ENCODE measurements around the gene BBIP1. TPM values are rescaled to one million over a fixed set of nuclear protein-coding genes. Genes with fewer than 3 reads are reported as not detected.
A peak's percentile ranks its signal among the peaks of the same experiment; 100 is the strongest.

BBIP1 gene
- total RNA-seq, 3 donors from 2014 or later (not counting 1 experiment from before 2014, with no cell fraction given): 27.2 to 58.6 (median 27.7) TPM

GRCh38 chr10:110957606-110958005 lies 38.6 kb upstream of the BBIP1 start:
- H3K27me3 ChIP-seq (ENCODE audit: control insufficient read depth, insufficient read depth, low read length): no peaks in the 10 kb centered on the region
- no peak for DNase-seq
- no peak for ATAC-seq
- intact Hi-C loops (cut with micrococcal nuclease): no loop called here
- H3K4me3 Mint-ChIP-seq: no peak overlapping the region
- no peak overlapping the region for H3K27ac ChIP-seq (ENCODE audit: low read length)
- H3K4me1 ChIP-seq (ENCODE audit: control insufficient read depth, insufficient read depth, low read length): no peaks in the 10 kb centered on the region
- no peak for TF ChIP-seq CTCF (IDR thresholded peaks at IDR 0.05)
- no peak overlapping the region for H3K27ac Mint-ChIP-seq
- H3K36me3 ChIP-seq (ENCODE audit: control insufficient read depth, insufficient read depth, low read length): no peaks in the 10 kb centered on the region
- H3K9me3 ChIP-seq (ENCODE audit: control insufficient read depth, insufficient read depth, low read length): no peaks in the 10 kb centered on the region
- H3K4me3 ChIP-seq (ENCODE audit: low read length): no peak overlapping the region
- WGBS (ENCODE audit: insufficient coverage): 100% methylated on average over 1 of the region's 1 CpG
- H3K9me3 Mint-ChIP-seq: no peaks in the 10 kb centered on the region
- peaks cover 48 to 58% of the 10 kb centered on the region in 2 donors for H3K4me1 Mint-ChIP-seq
- H3K36me3 Mint-ChIP-seq: no peaks in the 10 kb centered on the region
- H3K27me3 Mint-ChIP-seq (ENCODE audit: low read depth in 2 of 2): no peaks in the 10 kb centered on the region

GRCh38 chr10:110951381-110951780 lies 32.4 kb upstream of the BBIP1 start:
- H3K4me1 ChIP-seq (ENCODE audit: control insufficient read depth, insufficient read depth, low read length): no peaks in the 10 kb centered on the region
- Mint-ChIP-seq H3K4me3 (no peak overlapping the region), H3K27ac (no peak overlapping the region), H3K27me3 (ENCODE audit: low read depth in 2 of 2) (no peaks in the 10 kb centered on the region), H3K4me1 (peaks cover 40 to 62% of the 10 kb centered on the region in 2 donors), H3K36me3 (no peaks in the 10 kb centered on the region), H3K9me3 (no peaks in the 10 kb centered on the region)
- DNase-seq (no peak), ATAC-seq (no peak)
- WGBS (ENCODE audit: insufficient coverage): 90% methylated on average over 2 of the region's 4 CpGs
- intact Hi-C loops (cut with micrococcal nuclease): no loop called here
- H3K27me3 ChIP-seq (ENCODE audit: control insufficient read depth, insufficient read depth, low read length): no peaks in the 10 kb centered on the region
- no peaks in the 10 kb centered on the region for H3K9me3 ChIP-seq (ENCODE audit: control insufficient read depth, insufficient read depth, low read length)
- no peak for TF ChIP-seq CTCF (IDR thresholded peaks at IDR 0.05)
- H3K4me3 ChIP-seq (ENCODE audit: low read length): no peak overlapping the region
- no peak overlapping the region for H3K27ac ChIP-seq (ENCODE audit: low read length)
- H3K36me3 ChIP-seq (ENCODE audit: control insufficient read depth, insufficient read depth, low read length): peaks cover 5% of the 10 kb centered on the region

- Histone ChIP-seq H3K4me3 (ENCODE audit: low read length) (no peak overlapping the region), H3K27me3 (ENCODE audit: control insufficient read depth, insufficient read depth, low read length) (no peaks in the 10 kb centered on the region), H3K4me1 (ENCODE audit: control insufficient read depth, insufficient read depth, low read length) (peaks cover 3% of the 10 kb centered on the region), H3K36me3 (ENCODE audit: control insufficient read depth, insufficient read depth, low read length) (peaks cover 5% of the 10 kb centered on the region), H3K27ac (ENCODE audit: low read length) (no peak overlapping the region), H3K9me3 (ENCODE audit: control insufficient read depth, insufficient read depth, low read length) (no peaks in the 10 kb centered on the region)
- Mint-ChIP-seq H3K9me3 (peaks cover 0 to 4% of the 10 kb centered on the region in 2 donors), H3K4me3 (no peak overlapping the region), H3K4me1 (peaks cover 54 to 76% of the 10 kb centered on the region in 2 donors), H3K27me3 (ENCODE audit: low read depth in 2 of 2) (no peaks in the 10 kb centered on the region), H3K36me3 (peaks cover 7% of the 10 kb centered on the region), H3K27ac (peak overlapping the region in 1 of 2 donors; percentile 12)
- no peak for ATAC-seq
- intact Hi-C loops (cut with micrococcal nuclease): no loop called here
- no peak for TF ChIP-seq CTCF (IDR thresholded peaks at IDR 0.05)
- no peak for DNase-seq
- WGBS (ENCODE audit: insufficient coverage): 63% methylated on average over 3 of the region's 4 CpGs
Measured at GRCh38 chr10:110947061-110947595, 28.1 kb upstream of the BBIP1 start.

- Histone ChIP-seq H3K27ac (ENCODE audit: low read length) (no peak overlapping the region), H3K27me3 (ENCODE audit: control insufficient read depth, insufficient read depth, low read length) (no peaks in the 10 kb centered on the region), H3K9me3 (ENCODE audit: control insufficient read depth, insufficient read depth, low read length) (no peaks in the 10 kb centered on the region), H3K4me1 (ENCODE audit: control insufficient read depth, insufficient read depth, low read length) (peaks cover 3% of the 10 kb centered on the region), H3K36me3 (ENCODE audit: control insufficient read depth, insufficient read depth, low read length) (peaks cover 2% of the 10 kb centered on the region), H3K4me3 (ENCODE audit: low read length) (no peak overlapping the region)
- 100% methylated on average over 1 of the region's 1 CpG for WGBS (ENCODE audit: insufficient coverage)
- Mint-ChIP-seq H3K9me3 (peaks cover 0 to 4% of the 10 kb centered on the region in 2 donors), H3K36me3 (peaks cover 7% of the 10 kb centered on the region), H3K27ac (no peak overlapping the region), H3K4me1 (peaks cover 54 to 76% of the 10 kb centered on the region in 2 donors), H3K4me3 (no peak overlapping the region), H3K27me3 (ENCODE audit: low read depth in 2 of 2) (no peaks in the 10 kb centered on the region)
- TF ChIP-seq CTCF (IDR thresholded peaks at IDR 0.05): no peak
- DNase-seq (no peak), ATAC-seq (no peak)
- intact Hi-C loops (cut with micrococcal nuclease): no loop called here
Measured at GRCh38 chr10:110946496-110946895, 27.5 kb upstream of the BBIP1 start.
